ENCODE data around the gene RSPH6A. TPM values are rescaled to one million over a fixed set of nuclear protein-coding genes. Genes with fewer than 3 reads are reported as not detected.

The RSPH6A gene
- total and polyA plus RNA-seq, 2 experiments from 2014 or later, result not detected

DNA sequence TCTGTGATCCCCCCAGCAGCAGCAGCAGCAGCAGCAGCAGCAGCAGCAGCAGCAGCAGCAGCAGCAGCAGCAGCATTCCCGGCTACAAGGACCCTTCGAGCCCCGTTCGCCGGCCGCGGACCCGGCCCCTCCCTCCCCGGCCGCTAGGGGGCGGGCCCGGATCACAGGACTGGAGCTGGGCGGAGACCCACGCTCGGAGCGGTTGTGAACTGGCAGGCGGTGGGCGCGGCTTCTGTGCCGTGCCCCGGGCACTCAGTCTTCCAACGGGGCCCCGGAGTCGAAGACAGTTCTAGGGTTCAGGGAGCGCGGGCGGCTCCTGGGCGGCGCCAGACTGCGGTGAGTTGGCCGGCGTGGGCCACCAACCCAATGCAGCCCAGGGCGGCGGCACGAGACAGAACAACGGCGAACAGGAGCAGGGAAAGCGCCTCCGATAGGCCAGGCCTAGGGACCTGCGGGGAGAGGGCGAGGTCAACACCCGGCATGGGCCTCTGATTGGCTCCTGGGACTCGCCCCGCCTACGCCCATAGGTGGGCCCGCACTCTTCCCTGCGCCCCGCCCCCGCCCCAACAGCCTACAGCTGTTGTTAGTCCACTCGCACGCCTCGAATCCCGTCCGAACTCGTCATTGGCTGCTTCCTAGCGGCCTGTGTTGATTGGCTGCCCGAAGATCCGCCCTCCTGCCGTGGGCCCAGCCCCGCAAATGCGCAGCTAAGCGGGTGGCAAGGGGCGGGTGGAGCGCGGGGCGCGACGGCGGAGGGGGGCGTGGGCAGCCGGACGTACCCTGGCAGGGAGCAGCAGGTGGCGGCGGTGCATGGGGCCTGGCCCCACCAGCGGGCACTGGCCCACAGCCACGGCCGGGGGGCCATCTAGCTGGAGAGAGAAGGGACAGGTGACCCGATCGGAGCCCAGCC lies 44.7 kb downstream of the RSPH6A start:
- Histone ChIP-seq H2AFZ (no peak overlapping the region), H3K4me3 (peak overlapping the region; percentile 27)

DNA sequence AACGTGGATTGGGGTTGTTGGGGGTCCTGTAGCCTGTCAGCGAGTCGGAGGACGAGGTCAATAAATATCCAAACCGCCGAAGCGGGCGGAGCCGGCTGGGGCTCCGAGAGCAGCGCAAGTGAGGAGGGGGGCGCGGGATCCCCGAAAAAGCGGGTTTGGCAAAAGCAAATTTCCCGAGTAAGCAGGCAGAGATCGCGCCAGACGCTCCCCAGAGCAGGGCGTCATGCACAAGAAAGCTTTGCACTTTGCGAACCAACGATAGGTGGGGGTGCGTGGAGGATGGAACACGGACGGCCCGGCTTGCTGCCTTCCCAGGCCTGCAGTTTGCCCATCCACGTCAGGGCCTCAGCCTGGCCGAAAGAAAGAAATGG lies 45.3 kb downstream of the RSPH6A start:
- H3K4me1 ChIP-seq (ENCODE audit: insufficient read depth), result peaks cover 25% of the 10 kb centered on the region
- TF ChIP-seq, protein P1, sequence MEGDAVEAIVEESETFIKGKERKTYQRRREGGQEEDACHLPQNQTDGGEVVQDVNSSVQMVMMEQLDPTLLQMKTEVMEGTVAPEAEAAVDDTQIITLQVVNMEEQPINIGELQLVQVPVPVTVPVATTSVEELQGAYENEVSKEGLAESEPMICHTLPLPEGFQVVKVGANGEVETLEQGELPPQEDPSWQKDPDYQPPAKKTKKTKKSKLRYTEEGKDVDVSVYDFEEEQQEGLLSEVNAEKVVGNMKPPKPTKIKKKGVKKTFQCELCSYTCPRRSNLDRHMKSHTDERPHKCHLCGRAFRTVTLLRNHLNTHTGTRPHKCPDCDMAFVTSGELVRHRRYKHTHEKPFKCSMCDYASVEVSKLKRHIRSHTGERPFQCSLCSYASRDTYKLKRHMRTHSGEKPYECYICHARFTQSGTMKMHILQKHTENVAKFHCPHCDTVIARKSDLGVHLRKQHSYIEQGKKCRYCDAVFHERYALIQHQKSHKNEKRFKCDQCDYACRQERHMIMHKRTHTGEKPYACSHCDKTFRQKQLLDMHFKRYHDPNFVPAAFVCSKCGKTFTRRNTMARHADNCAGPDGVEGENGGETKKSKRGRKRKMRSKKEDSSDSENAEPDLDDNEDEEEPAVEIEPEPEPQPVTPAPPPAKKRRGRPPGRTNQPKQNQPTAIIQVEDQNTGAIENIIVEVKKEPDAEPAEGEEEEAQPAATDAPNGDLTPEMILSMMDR (IDR thresholded peaks at IDR 0.05; ENCODE audit: poor library complexity), result no peak
- no peak for TF ChIP-seq EZH2 (IDR thresholded peaks at IDR 0.05; ENCODE audit: borderline replicate concordance)
- no peak for TF ChIP-seq EZH2phosphoT487 (IDR thresholded peaks at IDR 0.05; ENCODE audit: low read depth, severe bottlenecking, unreplicated experiment)
- peak overlapping the region; percentile 27 for H3K4me3 ChIP-seq
- no peaks in the 10 kb centered on the region for H3K9me2 ChIP-seq (replicated peaks; ENCODE audit: insufficient read depth)
- 2% methylated on average over 15 of the region's 28 CpGs for WGBS (ENCODE audit: low lambda C conversion rate, missing lambda C conversion rate)
- DNase-seq (ENCODE audit: low spot score), result peak; percentile 71
- H3K79me2 ChIP-seq, result peaks cover 31% of the 10 kb centered on the region
- no peaks in the 10 kb centered on the region for H3K36me3 ChIP-seq (replicated peaks; ENCODE audit: insufficient read depth, low read depth)
- no peaks in the 10 kb centered on the region for H4K20me1 ChIP-seq (ENCODE audit: insufficient read depth, poor library complexity, severe bottlenecking)
- no peaks in the 10 kb centered on the region for H3K9me3 ChIP-seq (ENCODE audit: low read depth)
- H3K27ac ChIP-seq, result peak overlapping the region; percentile 91
- no peaks in the 10 kb centered on the region for H3K27me3 ChIP-seq
- H2AFZ ChIP-seq, result no peak overlapping the region
- peak overlapping the region; percentile 90 for H3K4me2 ChIP-seq

More for the DNA sequence above, 44.7 kb downstream of the RSPH6A start:
- Histone ChIP-seq H3K4me1 (ENCODE audit: insufficient read depth) (peaks cover 19% of the 10 kb centered on the region), H3K27ac (peak overlapping the region; percentile 91), H3K9me2 (replicated peaks; ENCODE audit: insufficient read depth) (no peaks in the 10 kb centered on the region), H3K27me3 (no peaks in the 10 kb centered on the region), H3K79me2 (peaks cover 24% of the 10 kb centered on the region), H4K20me1 (ENCODE audit: insufficient read depth, poor library complexity, severe bottlenecking) (no peaks in the 10 kb centered on the region), H3K36me3 (replicated peaks; ENCODE audit: insufficient read depth, low read depth) (no peaks in the 10 kb centered on the region), H3K4me2 (peak overlapping the region; percentile 90), H3K9me3 (ENCODE audit: low read depth) (no peaks in the 10 kb centered on the region)
- DNase-seq (ENCODE audit: low spot score), result peak; percentile 97
- TF ChIP-seq, protein P1 (IDR thresholded peaks at IDR 0.05; ENCODE audit: poor library complexity), result peak; percentile 93
- no peak for TF ChIP-seq EZH2phosphoT487 (IDR thresholded peaks at IDR 0.05; ENCODE audit: low read depth, severe bottlenecking, unreplicated experiment)
- 3% methylated on average over 54 of the region's 79 CpGs for whole genome bisulfite sequencing (ENCODE audit: low lambda C conversion rate, missing lambda C conversion rate)

DNA sequence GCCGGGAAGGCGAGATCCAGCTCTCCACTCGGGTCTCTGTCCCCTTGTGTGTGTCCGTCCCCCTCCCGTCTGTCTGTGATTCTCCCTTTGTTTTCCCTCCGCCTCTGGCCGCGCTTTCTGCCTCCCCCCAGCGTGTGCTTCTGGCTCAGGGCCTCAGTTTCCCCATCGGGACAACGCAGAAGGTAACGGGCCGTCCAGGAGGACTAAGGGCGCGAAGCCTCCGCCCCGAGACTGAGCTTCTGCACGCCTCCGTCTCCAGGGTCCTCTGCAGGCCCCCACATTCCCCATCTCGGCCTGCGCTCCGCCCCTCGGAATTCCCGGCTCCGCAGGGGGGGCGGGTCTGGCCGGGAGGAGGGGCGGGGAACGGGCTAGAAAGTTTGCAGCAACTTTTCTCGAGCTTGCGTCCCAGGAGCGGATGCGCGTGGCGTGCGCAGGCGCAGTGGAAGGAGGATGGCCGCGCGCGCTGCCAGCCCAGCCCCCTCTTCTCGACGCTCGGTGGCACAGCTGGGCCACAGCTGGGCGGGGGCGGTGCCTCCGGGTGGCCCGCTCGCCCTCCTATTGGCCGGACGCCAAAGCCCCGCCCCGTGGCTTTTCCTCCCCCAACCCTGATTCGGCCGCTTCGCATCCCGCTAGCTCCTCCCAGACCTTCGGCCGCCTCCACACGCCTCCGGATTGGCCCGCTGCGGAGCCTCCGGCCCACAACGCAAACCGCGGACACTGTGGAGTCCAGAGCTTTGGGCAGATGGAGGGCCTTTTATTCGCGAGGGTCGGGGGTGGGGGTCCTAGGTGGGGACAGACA lies 45.9 kb downstream of the RSPH6A start, which contains the start of gene SIX5:
Gene SIX5 (minus strand): TSS at position 269 of the 799 bp plus-strand sequence. CDS start 408 bp downstream, outside the sequence.
- WGBS (ENCODE audit: low lambda C conversion rate, missing lambda C conversion rate), result 2% methylated on average over 45 of the region's 70 CpGs

More for the DNA sequence above, 45.9 kb downstream of the RSPH6A start, which contains the start of gene SIX5:
- Histone ChIP-seq H4K20me1 (ENCODE audit: insufficient read depth, poor library complexity, severe bottlenecking) (no peaks in the 10 kb centered on the region), H3K4me1 (ENCODE audit: insufficient read depth) (peaks cover 31% of the 10 kb centered on the region), H3K9me3 (ENCODE audit: low read depth) (no peaks in the 10 kb centered on the region), H2AFZ (peak within 1 kb of the TSS; percentile 21), H3K4me2 (peak within 1 kb of the TSS; percentile 96), H3K79me2 (peaks cover 34% of the 10 kb centered on the region), H3K36me3 (replicated peaks; ENCODE audit: insufficient read depth, low read depth) (no peaks in the 10 kb centered on the region), H3K27me3 (no peaks in the 10 kb centered on the region), H3K9me2 (replicated peaks; ENCODE audit: insufficient read depth) (no peaks in the 10 kb centered on the region), H3K27ac (peak within 1 kb of the TSS; percentile 97), H3K4me3 (peak within 1 kb of the TSS; percentile 65)
- DNase-seq (ENCODE audit: low spot score), result peak; percentile 99
- TF ChIP-seq EZH2phosphoT487 (IDR thresholded peaks at IDR 0.05; ENCODE audit: low read depth, severe bottlenecking, unreplicated experiment) (no peak), EZH2 (IDR thresholded peaks at IDR 0.05; ENCODE audit: borderline replicate concordance) (no peak)
- TF ChIP-seq, protein P1 (IDR thresholded peaks at IDR 0.05; ENCODE audit: poor library complexity), result no peak

All from hepatocyte (in vitro differentiated cells).